ENCODE results near the gene ATAD2B.

- TF ChIP-seq CTCF (IDR thresholded peaks at IDR 0.05) (no peak), RAD21 (IDR thresholded peaks at IDR 0.05; ENCODE audit: low read length) (no peak), GABPA (IDR thresholded peaks at IDR 0.05; ENCODE audit: low read depth) (no peak), EP300 (IDR thresholded peaks at IDR 0.05; ENCODE audit: borderline replicate concordance in 1 of 2, low read depth in 1 of 2, low read length in 1 of 2) (no peak), POLR2AphosphoS5 (IDR thresholded peaks at IDR 0.05; ENCODE audit: low read depth, low read length) (no peak), USF1 (IDR thresholded peaks at IDR 0.05; ENCODE audit: borderline replicate concordance, low read depth) (no peak), NFIC (IDR thresholded peaks at IDR 0.05; ENCODE audit: borderline replicate concordance) (no peak), FOXM1 (IDR thresholded peaks at IDR 0.05; ENCODE audit: low read depth) (no peak), RFX5 (IDR thresholded peaks at IDR 0.05; ENCODE audit: low read length) (no peak), RXRA (IDR thresholded peaks at IDR 0.05; ENCODE audit: borderline replicate concordance, low read depth) (no peak), TAF1 (IDR thresholded peaks at IDR 0.05; ENCODE audit: borderline replicate concordance, low read depth, low read length) (no peak), MXI1 (IDR thresholded peaks at IDR 0.05; ENCODE audit: low read depth, low read length) (no peak)
These were observed 87.9 kb downstream of the ATAD2B start for GRCh38 chr2:23838996-23839395.
